Subcutaneous abdominal adipose tissue (tissue), 5 donors: ENCODE data around the gene ELF1.

Source experiments
- H3K27ac ChIP-seq: one replicate; pipeline ENCODE4 v1.7.0; 2013; ENCODE audit warnings: low read depth, mild to moderate bottlenecking, inconsistent platforms, low read length, moderate library complexity
- H3K27me3 ChIP-seq, 5 donors: one replicate each; pipeline ENCODE4 v1.7.0; 2013; ENCODE audit warnings: low read length in 5 of 5, inconsistent platforms in 1 of 5; ENCODE audit not compliant: control insufficient read depth in 5 of 5, insufficient read depth in 4 of 5
- H3K36me3 ChIP-seq, 5 donors: one replicate each; pipeline ENCODE4 v1.7.0; 2013; ENCODE audit warnings: low read length in 5 of 5; ENCODE audit not compliant: control insufficient read depth in 5 of 5, insufficient read depth in 5 of 5
- H3K4me1 ChIP-seq, 5 donors: one replicate each; pipeline ENCODE4 v1.7.0; 2013; ENCODE audit warnings: low read length in 5 of 5, mild to moderate bottlenecking in 3 of 5, moderate library complexity in 1 of 5; ENCODE audit not compliant: control insufficient read depth in 5 of 5, insufficient read depth in 5 of 5
- H3K4me3 ChIP-seq, 5 donors: one replicate each; pipeline ENCODE4 v1.7.0; 2013; ENCODE audit warnings: low read length in 5 of 5, low read depth in 1 of 5
- H3K9ac ChIP-seq, 5 donors: one replicate each; pipeline ENCODE4 v1.7.0; 2013; ENCODE audit warnings: low read length in 5 of 5, mild to moderate bottlenecking in 4 of 5, moderate library complexity in 3 of 5
- H3K9me3 ChIP-seq, 5 donors: one replicate each; pipeline ENCODE4 v1.7.0; 2013; ENCODE audit warnings: low read length in 5 of 5; ENCODE audit not compliant: control insufficient read depth in 5 of 5
- donor health status: healthy.
- donor health status: healthy.
- donor health status: healthy.
- donor health status: healthy.
- donor health status: healthy.

ELF1 gene

DNA sequence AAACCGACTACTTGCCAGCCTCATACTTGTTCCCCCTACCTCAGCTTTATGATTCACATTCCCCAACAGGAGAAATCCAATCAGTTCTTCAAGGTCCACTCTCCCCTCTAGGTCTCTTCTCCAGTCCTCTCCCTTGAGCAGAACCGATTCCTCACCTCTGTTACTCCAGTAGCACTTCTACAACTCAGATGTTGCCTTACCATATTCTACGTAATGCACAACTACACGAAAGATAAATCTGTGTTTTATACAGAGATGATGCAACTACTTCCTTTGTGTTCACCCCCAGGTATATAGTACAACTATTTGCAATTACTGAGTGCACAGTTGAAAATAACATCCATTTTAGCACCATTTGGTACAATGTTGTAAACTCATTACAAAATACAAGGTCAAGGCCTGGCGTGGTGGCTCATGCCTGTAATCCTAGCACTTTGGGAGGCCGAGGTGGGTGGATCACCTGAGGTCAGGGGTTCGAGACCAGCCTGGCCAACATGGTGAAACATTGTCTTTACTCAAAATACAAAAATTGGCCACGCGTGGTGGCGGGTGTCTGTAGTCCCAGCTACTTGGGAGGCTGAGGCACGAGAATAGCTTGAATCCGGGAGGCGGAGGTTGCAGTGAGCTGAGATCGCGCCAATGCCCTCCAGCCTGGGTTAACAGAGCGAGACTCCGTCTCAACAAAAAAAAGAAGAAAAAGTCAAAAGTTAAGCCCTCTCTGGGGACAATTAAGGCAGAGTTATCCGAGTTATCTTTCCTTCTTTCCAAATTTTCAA, 39.4 kb upstream of the ELF1 start:
- peak overlapping the region; percentile 78 to 99 (median 96) for H3K9ac ChIP-seq
- peaks cover 6 to 70% (median 55%) of the 10 kb centered on the region in 5 donors for H3K4me1 ChIP-seq
- peak overlapping the region; percentile 72 to 96 (median 91) for H3K4me3 ChIP-seq

DNA sequence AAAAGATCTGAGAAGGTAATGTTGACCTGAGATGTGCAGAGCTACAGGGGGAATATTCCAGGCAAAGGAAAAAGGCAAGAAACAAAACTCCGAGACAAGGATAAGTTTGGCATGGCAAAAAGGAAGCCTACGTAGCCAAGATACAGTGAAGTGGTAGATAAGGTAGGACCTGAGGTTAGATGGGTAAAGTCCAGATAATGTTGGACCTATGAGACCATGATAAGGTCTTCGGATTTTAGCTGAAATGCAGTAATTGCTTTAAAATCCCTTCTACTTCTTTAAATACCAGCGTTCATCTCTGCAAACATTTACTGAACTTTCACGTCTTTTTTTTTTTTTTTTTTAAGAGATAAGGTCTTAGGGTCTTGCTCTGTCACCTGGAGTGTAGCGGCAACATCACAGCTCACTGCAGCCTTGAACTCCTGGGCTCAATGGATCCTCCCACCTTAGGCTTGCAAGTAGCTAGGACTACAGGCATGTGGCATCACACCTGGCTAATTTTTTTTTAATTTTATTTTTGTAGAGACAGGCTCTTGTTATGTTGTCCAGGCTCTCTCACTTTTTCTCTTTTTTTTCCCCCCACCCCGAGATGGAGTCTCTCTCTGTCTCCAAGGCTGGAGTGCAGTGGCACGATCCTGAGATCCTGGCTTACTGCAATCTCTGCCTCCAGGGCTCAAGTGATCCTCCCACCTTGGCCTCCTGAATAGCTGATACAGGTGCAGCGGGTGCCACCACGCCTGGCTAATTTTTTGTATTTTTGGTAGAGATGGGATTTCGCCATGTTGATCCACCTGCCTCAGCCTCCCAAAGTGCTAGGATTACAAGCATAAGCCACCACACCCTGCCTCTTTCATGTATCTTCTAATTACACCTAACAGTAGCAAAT, 38.0 kb upstream of the ELF1 start:
- peaks cover 6 to 62% (median 45%) of the 10 kb centered on the region in 5 donors for H3K4me1 ChIP-seq
- H3K36me3 ChIP-seq, result no peaks in the 10 kb centered on the region
- no peaks in the 10 kb centered on the region for H3K27me3 ChIP-seq
- no peak overlapping the region for H3K4me3 ChIP-seq
- H3K9ac ChIP-seq, result peak overlapping the region in 1 of 5 donors; percentile 46
- H3K9me3 ChIP-seq, result no peaks in the 10 kb centered on the region
- peak overlapping the region; percentile 24 for H3K27ac ChIP-seq

More for the DNA sequence above, 39.4 kb upstream of the ELF1 start:
- Histone ChIP-seq H3K27ac (peak overlapping the region; percentile 99), H3K36me3 (no peaks in the 10 kb centered on the region), H3K27me3 (no peaks in the 10 kb centered on the region), H3K9me3 (no peaks in the 10 kb centered on the region)

DNA sequence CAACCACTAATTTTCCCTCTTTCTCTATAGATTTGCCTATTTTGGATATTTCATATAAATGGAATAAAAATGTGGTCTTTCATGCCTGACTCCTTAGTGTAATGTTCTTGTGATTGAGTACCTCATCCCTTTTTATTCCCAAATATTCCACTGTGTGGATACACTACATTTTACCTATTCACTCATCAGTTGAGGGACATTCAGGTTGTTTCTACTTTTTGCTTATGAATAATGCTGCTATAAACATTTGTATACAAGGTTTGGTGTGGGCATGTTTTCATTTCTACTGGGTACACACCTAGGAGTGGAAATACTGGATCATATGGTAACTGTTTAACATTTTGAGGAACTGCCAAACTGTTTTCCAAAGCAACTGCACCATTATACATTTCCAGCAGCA, 37.1 kb upstream of the ELF1 start:
- Histone ChIP-seq H3K9me3 (no peaks in the 10 kb centered on the region), H3K27ac (peak overlapping the region; percentile 24), H3K4me1 (peaks cover 6 to 62% (median 45%) of the 10 kb centered on the region in 5 donors), H3K4me3 (no peak overlapping the region), H3K36me3 (no peaks in the 10 kb centered on the region), H3K27me3 (no peaks in the 10 kb centered on the region), H3K9ac (peak overlapping the region in 1 of 5 donors; percentile 10)

DNA sequence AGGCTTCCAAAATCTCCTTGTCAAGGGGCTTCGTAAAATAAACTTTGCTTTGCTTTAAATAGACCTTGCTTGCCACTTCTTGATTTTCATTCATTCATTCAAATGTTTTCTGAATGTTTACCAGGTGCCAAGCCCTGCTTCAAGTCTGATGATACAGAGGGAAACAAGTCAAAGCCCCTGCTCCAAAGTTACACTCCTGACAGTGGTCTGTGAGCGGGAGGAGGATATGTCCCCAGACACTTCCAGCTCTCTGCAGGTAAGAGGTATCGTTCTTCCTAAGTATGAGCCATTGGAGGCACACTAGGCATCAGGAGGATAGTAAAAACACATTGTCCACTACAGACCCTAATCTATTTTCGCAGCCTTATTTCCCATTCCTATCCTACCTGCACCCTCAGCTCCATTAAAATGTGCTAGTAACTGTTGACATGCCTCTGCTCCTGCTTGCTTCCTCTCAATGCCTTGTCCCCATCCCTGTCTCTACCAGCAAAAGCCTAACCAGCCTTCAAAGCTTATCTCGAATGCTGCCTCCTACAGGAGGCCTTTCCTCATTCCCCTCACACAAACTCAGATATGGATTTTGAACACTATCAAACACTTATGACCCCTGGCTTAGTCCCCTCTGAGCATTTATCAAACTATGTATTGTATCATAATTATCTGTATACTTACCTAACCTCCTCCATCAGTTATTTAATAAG, 36.0 kb upstream of the ELF1 start:
- Histone ChIP-seq H3K9me3 (no peaks in the 10 kb centered on the region), H3K27ac (peak overlapping the region; percentile 85), H3K4me1 (peaks cover 6 to 65% (median 46%) of the 10 kb centered on the region in 5 donors), H3K27me3 (no peaks in the 10 kb centered on the region), H3K9ac (peak overlapping the region in 1 of 5 donors; percentile 43), H3K36me3 (no peaks in the 10 kb centered on the region), H3K4me3 (no peak overlapping the region)

DNA sequence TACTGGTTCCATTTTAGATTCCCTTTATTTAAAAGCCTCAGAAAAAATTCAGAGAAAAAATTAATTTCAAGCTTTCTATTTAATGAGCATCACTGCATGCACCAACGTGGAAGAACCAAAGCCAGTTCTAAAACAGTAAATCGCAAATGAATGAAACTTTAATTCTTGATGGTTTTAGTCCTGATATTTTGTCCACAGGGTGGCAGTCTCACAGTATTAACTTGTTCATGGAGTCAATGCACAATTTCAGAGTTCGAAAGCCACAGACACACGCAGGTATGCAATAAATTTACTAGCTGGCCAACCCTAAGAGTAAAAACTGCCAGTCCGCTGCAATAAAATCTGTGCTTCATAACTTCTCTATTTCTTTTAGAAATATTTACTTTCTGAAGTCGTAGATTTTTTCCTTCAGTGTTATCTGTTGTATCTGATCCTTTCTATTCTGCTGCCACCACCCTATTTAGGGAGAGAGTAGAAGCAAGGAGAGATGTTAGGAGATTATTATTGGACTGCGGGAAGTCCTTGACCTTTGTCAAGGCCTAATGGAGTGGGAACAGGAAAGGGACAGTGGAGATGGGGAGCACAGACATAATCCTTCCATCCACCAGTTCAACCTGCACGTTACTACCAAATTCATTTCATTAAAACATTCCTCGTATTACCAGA, 35.2 kb upstream of the ELF1 start:
- Histone ChIP-seq H3K4me1 (peaks cover 6 to 67% (median 49%) of the 10 kb centered on the region in 5 donors), H3K9me3 (no peaks in the 10 kb centered on the region), H3K9ac (peak overlapping the region in 1 of 5 donors; percentile 73), H3K36me3 (no peaks in the 10 kb centered on the region), H3K27ac (peak overlapping the region; percentile 85), H3K27me3 (no peaks in the 10 kb centered on the region), H3K4me3 (peak overlapping the region in 1 of 5 donors; percentile 12)

DNA sequence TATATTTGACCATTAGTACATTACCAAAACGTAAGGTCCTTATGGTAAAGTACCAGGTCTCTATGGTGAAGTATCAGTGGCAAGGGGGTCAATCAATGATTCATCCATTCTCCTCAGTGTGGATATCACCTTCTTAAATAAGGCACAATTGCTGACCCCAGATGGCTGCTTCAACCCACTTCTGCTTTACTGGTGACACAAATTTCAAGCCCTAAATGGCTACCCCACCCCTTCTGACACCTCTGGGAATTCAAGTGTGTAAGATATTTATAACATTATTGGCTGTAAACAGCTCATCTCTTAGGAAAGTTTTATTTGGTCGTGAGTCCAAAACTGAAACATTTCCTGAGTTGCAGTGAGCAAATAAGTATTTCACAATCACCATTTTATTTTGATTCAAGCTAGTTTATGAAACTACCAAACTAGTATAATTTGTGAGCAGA, 34.3 kb upstream of the ELF1 start:
- peak overlapping the region; percentile 85 for H3K27ac ChIP-seq
- H3K4me3 ChIP-seq, result no peak overlapping the region
- H3K9me3 ChIP-seq, result no peaks in the 10 kb centered on the region
- H3K9ac ChIP-seq, result peak overlapping the region in 3 of 5 donors; percentile 39 to 73 (median 62)
- H3K36me3 ChIP-seq, result no peaks in the 10 kb centered on the region
- H3K4me1 ChIP-seq, result peaks cover 6 to 62% (median 44%) of the 10 kb centered on the region in 5 donors
- no peaks in the 10 kb centered on the region for H3K27me3 ChIP-seq

DNA sequence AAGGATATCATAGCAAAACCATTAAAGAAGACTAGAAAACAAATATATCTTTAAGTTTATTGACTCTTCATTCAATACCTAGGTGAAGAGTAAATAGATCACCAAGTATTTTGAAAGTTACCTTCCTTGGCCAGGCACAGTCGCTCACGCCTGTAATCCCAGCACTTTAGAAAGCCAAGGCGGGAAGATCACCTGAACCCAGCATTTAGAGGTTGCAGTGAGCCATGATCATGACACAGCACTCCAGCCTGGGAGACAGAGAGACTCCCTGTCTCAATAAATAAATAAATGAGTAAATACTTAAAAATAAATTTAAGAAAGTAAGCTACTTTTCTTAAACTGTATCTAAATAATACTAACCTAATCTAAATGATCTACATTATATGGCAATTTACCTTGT, 33.3 kb upstream of the ELF1 start:
- Histone ChIP-seq H3K9ac (no peak overlapping the region), H3K4me3 (no peak overlapping the region), H3K27ac (peak overlapping the region; percentile 85), H3K9me3 (no peaks in the 10 kb centered on the region), H3K36me3 (no peaks in the 10 kb centered on the region), H3K4me1 (peaks cover 6 to 53% (median 38%) of the 10 kb centered on the region in 5 donors), H3K27me3 (no peaks in the 10 kb centered on the region)

DNA sequence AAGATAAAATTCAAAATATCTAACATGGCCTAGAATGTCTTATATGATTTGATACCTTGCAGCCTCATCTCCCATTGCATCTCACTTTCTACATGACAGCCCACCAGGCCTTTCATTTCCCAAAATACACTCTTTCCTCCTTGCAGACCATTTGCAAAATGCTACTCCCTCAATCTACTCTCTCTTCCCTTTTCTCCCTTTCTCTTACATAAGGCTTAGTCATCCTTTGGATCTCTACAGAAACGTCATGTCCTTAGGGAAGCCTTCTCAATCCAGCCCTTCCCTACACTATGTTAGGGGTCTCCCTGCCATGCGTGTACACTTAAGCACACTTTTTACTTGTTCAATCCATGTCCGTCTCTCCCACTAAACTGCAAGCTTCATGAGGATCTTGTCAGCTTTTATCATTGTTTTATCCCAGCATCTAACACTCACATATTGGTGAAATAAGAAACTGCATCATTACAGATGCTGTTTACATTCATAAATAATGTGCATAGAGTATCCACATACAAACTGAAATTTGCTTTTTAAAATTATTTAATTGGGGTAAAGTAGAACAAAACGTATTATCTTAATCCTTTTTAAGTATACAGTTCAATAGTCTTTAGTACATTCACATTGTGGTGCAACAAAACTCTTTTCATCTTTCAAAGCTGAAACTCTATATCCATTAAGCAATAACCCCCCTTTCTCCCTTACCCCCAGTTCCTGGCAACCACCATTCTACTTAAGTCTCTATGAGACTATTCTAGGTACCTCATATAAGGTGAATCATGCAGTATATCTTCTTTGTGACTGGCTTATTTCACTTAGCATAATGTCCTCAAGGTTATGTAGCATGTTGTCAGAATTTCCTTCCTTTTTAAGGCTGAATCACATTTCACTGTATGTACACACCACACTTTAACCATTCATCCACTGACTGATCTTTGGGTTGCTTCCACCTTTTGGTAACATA, 30.6 kb upstream of the ELF1 start:
- Histone ChIP-seq H3K4me3 (no peak overlapping the region), H3K27me3 (no peaks in the 10 kb centered on the region), H3K9ac (no peak overlapping the region), H3K9me3 (no peaks in the 10 kb centered on the region), H3K36me3 (no peaks in the 10 kb centered on the region), H3K27ac (no peak overlapping the region), H3K4me1 (peaks cover 3 to 31% (median 26%) of the 10 kb centered on the region in 5 donors)
